BE2C (cell line): ENCODE results near the gene GRXCR1. TPM values are rescaled to one million over a fixed set of nuclear protein-coding genes. Genes with fewer than 3 reads are reported as not detected.

Experiments used
- DNase-seq: peaks from one replicate; pipeline ENCODE4 v3.0.0-alpha.2; 2020
- H3K27me3 ChIP-seq: fragments of 250-450 bp; sonication (Bioruptor Pico); 2 replicates; pipeline ENCODE4 v1.5.1; 2020; ENCODE audit warnings: mild to moderate bottlenecking
- H3K36me3 ChIP-seq: fragments of 250-450 bp; sonication (Bioruptor Pico); 2 replicates; pipeline ENCODE4 v1.5.1; 2020; ENCODE audit warnings: mild to moderate bottlenecking
- H3K4me1 ChIP-seq: fragments of 250-450 bp; sonication (Bioruptor Pico); 2 replicates; pipeline ENCODE4 v1.5.1; 2020
- H3K4me3 ChIP-seq: 2 replicates; pipeline ENCODE4 v1.5.1; 2011; ENCODE audit warnings: low read depth, low read length
- H3K9me3 ChIP-seq: fragments of 250-450 bp; sonication (Bioruptor Pico); 2 replicates; pipeline ENCODE4 v1.5.1; 2020
- polyA plus RNA-seq: library from polyadenylated mRNA; unstranded; fragments of >200 nt; gene quantifications from one replicate; pipeline ENCODE4 v1.2.1, GENCODE V29; 2012; ENCODE audit warnings: low read depth, missing spikeins; ENCODE audit not compliant: insufficient read length, insufficient read depth
- TF ChIP-seq, protein P1 (sequence below): IDR thresholded peaks from 2 replicates; pipeline ENCODE4 v1.5.1; 2012; ENCODE audit warnings: mild to moderate bottlenecking, low read depth, low read length

Gene GRXCR1
- polyA plus RNA-seq: not detected

DNA sequence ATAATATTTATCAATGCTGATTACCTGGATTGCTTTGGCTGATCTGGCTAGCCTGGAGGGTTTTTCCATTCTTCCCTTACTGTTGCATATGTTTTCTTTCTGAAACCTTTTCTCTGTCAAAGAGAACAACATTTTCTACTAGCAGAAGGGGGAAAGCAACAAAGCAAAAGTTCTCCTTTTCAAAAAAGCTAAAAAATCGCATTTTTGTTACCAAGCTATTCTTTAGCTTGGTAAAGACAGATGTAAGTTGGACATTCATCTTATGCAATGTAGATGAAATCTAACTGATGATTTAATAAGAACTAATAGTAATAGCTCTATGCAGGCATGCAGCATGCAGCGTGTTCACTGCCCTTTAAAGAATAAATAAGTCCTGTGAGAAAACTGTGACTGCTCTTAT, at the start of gene GRXCR1:
Gene GRXCR1 (plus strand): TSS at position 301 of the 400 bp plus-strand sequence. CDS start 554 bp downstream, outside the sequence.
- no peak for DNase-seq
- TF ChIP-seq, protein P1, sequence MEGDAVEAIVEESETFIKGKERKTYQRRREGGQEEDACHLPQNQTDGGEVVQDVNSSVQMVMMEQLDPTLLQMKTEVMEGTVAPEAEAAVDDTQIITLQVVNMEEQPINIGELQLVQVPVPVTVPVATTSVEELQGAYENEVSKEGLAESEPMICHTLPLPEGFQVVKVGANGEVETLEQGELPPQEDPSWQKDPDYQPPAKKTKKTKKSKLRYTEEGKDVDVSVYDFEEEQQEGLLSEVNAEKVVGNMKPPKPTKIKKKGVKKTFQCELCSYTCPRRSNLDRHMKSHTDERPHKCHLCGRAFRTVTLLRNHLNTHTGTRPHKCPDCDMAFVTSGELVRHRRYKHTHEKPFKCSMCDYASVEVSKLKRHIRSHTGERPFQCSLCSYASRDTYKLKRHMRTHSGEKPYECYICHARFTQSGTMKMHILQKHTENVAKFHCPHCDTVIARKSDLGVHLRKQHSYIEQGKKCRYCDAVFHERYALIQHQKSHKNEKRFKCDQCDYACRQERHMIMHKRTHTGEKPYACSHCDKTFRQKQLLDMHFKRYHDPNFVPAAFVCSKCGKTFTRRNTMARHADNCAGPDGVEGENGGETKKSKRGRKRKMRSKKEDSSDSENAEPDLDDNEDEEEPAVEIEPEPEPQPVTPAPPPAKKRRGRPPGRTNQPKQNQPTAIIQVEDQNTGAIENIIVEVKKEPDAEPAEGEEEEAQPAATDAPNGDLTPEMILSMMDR: no peak
- H3K36me3 ChIP-seq: no peaks in the 10 kb centered on the region
- no peaks in the 10 kb centered on the region for H3K9me3 ChIP-seq
- no peak within 1 kb of the TSS for H3K4me3 ChIP-seq
- H3K27me3 ChIP-seq: no peaks in the 10 kb centered on the region
- no peaks in the 10 kb centered on the region for H3K4me1 ChIP-seq

DNA sequence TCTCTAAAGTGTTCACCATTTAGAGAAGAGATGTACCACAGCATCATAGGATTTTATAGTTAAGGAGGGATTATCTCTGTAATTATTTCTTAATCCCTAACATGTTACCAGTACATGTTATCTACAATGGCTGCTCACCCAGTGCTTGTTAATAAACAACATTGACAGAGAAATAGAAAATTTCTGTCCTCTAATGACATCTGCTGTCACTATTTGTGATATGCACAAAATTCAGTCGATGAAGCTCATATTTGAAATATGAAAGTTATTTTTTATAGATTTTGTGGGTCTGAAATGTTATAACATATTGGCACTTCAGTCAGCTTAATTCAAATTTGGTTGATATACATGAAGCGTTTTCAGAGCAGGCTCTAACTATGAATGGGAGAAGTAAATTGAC, 48.8 kb upstream of the GRXCR1 start:
- Histone ChIP-seq H3K27me3 (no peaks in the 10 kb centered on the region), H3K36me3 (no peaks in the 10 kb centered on the region), H3K4me3 (no peak overlapping the region), H3K9me3 (no peaks in the 10 kb centered on the region), H3K4me1 (peaks cover 10% of the 10 kb centered on the region; the same call in 1 of the 2 replicates)
- TF ChIP-seq, protein P1: no peak
- no peak for DNase-seq

DNA sequence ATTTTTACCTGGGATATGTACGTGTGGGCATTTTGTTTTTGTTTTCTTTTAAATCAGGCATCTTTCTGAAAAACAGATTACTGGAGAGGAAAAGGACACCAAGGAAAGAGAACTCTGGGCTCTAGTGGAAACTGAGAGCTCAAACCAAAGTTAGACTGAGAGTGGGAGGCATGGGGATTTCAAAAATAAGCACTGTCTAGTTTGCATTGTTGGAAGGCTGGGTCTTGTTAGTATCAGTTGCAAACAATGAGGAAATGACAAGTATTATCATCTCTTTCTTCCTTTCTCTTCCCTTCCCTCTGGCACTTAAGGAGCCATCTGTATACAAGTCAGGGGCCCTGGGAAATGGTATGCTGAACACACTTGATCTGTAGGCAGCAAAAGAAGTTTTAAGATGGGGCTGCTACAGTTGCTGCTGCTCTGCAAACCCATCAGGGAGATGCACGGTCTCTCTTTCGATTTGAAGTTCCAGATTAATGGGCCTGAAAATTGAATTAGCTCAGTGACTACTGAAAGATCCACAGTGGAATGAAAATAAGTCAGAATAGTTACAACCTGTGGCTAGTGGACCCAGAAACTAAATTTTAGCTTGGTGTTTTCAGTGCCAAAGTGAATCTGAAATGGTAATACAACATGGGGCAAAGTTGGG, 48.0 kb upstream of the GRXCR1 start:
- Histone ChIP-seq H3K36me3 (no peaks in the 10 kb centered on the region), H3K4me1 (peaks cover 10% of the 10 kb centered on the region; the same call in 1 of the 2 replicates), H3K4me3 (no peak overlapping the region), H3K27me3 (no peaks in the 10 kb centered on the region), H3K9me3 (no peaks in the 10 kb centered on the region)
- TF ChIP-seq, protein P1: no peak
- no peak for DNase-seq

DNA sequence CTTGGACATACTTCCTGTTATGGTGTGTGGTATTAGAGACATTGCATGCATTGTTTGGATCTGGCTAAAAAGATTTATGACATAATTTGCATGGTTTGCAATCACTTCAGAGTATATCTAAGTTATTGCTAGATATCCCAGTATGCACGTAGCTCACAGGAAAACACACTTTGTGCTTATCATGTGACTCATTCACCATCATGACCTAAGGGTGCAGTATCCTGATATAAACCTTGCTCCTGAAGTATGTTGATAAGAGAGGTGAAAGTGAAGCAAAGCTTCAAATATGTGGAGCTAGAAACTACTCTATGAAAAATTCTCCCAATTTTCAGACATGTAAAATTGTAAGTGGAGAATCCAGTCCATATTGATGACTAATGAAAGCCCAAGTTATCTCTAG, 46.9 kb upstream of the GRXCR1 start:
- TF ChIP-seq, protein P1: no peak
- Histone ChIP-seq H3K4me3 (no peak overlapping the region), H3K27me3 (no peaks in the 10 kb centered on the region), H3K4me1 (peaks cover 10% of the 10 kb centered on the region; the same call in 1 of the 2 replicates), H3K9me3 (no peaks in the 10 kb centered on the region), H3K36me3 (no peaks in the 10 kb centered on the region)
- no peak for DNase-seq

DNA sequence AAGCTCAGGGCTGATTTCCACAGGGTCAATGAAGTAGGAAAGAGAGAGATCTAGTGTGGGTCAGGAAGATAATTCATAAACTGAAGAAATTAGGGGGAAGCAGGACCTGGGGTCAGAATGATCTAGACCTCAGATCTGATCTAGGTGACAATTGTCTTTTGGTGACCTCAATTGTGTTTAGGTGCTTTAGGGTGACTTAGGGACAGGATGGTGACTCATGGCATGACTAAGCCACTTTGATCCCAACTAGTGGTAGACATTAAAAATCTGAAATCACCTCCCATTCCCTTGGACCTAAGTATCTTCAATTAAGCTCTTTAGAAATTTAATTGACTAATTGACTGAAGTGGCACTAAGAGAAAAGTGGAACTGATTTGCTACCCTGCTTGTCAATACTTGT, 36.7 kb upstream of the GRXCR1 start:
- Histone ChIP-seq H3K27me3 (no peaks in the 10 kb centered on the region), H3K36me3 (no peaks in the 10 kb centered on the region), H3K4me1 (no peaks in the 10 kb centered on the region; the same call in 1 of the 2 replicates), H3K4me3 (no peak overlapping the region), H3K9me3 (no peaks in the 10 kb centered on the region)
- TF ChIP-seq, protein P1: no peak
- DNase-seq: no peak

DNA sequence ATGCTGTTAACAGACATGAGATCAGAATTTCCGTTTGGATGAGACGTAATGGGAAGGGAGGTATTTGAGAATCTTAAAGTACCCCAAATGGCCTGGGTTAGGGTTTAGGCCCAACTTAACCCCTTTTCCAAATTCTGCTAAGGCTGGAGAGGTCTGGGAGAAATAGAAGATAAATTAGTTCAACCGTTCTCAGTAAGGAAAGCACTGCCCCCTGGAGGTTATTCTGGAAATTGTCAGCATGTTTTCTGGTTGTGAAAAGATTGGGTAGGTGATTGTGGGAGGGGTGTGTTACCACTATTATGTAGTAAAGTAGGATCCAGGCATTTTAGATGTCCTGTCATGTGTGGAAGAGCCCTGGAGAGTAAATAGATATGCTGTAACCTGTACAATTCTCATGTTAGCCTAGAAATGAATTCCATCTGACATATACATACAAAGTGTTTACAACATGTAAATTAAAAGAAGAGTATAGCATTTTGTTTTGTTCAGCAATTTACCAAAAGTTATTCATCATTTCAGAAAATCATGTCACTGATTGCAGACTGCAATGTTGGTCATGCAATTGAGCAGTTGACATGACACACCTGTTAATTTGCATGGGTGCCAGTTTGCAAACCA, 26.8 kb upstream of the GRXCR1 start:
- Histone ChIP-seq H3K9me3 (no peaks in the 10 kb centered on the region), H3K4me3 (no peak overlapping the region), H3K4me1 (0 out of 2 replicates have a peak, but pooled peaks cover under 1% of the 10 kb centered on the region), H3K27me3 (no peaks in the 10 kb centered on the region), H3K36me3 (no peaks in the 10 kb centered on the region)
- TF ChIP-seq, protein P1: peak; percentile 87
- peak; percentile 64 for DNase-seq
